ENCODE results near the gene H3-3A.

DNA sequence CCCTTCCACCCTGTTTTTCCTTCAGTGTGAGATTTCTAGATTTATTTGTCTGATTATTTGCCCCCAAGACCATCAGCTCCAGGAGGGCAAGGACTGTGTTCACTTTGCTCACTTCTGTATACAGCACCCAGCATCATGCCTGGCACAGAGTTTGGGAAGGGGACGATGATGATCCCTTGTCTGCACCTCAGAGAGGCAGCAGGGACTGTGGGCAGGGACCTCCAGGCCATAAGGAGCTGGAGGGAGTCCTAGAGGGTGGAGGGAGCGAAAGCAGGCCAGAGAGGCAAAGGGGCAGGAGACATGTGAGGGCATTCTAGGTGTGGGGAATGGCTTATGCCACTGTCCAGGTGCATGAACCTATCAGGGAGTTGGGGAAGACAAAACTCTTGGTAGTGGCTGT lies 32.8 kb downstream of the H3-3A start:
- TF ChIP-seq, protein P1, sequence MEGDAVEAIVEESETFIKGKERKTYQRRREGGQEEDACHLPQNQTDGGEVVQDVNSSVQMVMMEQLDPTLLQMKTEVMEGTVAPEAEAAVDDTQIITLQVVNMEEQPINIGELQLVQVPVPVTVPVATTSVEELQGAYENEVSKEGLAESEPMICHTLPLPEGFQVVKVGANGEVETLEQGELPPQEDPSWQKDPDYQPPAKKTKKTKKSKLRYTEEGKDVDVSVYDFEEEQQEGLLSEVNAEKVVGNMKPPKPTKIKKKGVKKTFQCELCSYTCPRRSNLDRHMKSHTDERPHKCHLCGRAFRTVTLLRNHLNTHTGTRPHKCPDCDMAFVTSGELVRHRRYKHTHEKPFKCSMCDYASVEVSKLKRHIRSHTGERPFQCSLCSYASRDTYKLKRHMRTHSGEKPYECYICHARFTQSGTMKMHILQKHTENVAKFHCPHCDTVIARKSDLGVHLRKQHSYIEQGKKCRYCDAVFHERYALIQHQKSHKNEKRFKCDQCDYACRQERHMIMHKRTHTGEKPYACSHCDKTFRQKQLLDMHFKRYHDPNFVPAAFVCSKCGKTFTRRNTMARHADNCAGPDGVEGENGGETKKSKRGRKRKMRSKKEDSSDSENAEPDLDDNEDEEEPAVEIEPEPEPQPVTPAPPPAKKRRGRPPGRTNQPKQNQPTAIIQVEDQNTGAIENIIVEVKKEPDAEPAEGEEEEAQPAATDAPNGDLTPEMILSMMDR (IDR thresholded peaks at IDR 0.05; ENCODE audit: insufficient read depth, low read length), result no peak
- TF ChIP-seq SPI1 (IDR thresholded peaks at IDR 0.05; ENCODE audit: borderline replicate concordance, low read depth), result no peak

Measured in HL-60 (cell line).